Suprapubic skin (tissue), 3 donors: ENCODE data around the gene APOB.

Experiments used
- EP300 ChIP-seq: sonication (generic); formaldehyde crosslinking; IDR thresholded peaks from one replicate; pipeline ENCODE4 v1.6.1; 2017; ENCODE audit warnings: antibody characterized with exemption
- TF ChIP-seq, protein P1 (sequence below), 2 donors: fragments of 200-600 bp in 1 of 2; fragments of 450-650 bp in 1 of 2; sonication (generic) in 1 of 2; IDR thresholded peaks; one replicate each; pipeline ENCODE4 v1.5.1; 2016 to 2019; ENCODE audit warnings: antibody characterized with exemption in 2 of 2, mild to moderate bottlenecking in 1 of 2, moderate library complexity in 1 of 2

- TF ChIP-seq, protein P1, sequence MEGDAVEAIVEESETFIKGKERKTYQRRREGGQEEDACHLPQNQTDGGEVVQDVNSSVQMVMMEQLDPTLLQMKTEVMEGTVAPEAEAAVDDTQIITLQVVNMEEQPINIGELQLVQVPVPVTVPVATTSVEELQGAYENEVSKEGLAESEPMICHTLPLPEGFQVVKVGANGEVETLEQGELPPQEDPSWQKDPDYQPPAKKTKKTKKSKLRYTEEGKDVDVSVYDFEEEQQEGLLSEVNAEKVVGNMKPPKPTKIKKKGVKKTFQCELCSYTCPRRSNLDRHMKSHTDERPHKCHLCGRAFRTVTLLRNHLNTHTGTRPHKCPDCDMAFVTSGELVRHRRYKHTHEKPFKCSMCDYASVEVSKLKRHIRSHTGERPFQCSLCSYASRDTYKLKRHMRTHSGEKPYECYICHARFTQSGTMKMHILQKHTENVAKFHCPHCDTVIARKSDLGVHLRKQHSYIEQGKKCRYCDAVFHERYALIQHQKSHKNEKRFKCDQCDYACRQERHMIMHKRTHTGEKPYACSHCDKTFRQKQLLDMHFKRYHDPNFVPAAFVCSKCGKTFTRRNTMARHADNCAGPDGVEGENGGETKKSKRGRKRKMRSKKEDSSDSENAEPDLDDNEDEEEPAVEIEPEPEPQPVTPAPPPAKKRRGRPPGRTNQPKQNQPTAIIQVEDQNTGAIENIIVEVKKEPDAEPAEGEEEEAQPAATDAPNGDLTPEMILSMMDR (IDR thresholded peaks at IDR 0.05): no peak
- TF ChIP-seq EP300: no peak
Measured at GRCh38 chr2:21037671-21038108, 6.2 kb downstream of the APOB start.
